ENCODE data around the gene CRABP1.
A peak's percentile ranks its signal among the peaks of the same experiment; 100 is the strongest.
"Not testable (repeated sequence)": the region's sequence is repeated elsewhere in the genome, so short reads cannot be mapped to it uniquely, and the experiment has no call there.

Gene CRABP1

DNA sequence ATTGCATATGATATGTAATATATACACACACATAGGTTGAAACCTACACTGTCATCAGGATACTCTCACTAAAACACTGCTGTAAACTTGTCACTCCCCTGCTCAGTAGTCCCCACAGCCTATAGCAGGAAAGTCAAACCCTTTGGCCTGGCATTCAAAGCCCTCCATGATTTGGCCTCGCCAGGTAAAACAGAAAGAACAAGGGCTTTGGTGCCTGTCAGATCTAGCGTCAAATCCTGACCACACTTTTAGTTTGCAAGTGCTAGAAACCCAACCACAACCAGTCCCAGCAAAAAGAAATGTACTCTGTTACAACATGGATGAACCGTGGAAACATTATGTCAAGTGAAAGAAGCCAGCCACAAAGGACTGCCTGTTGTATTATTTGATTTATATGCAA is 11.4 kb downstream of the CRABP1 start:
- no peak for DNase-seq

DNA sequence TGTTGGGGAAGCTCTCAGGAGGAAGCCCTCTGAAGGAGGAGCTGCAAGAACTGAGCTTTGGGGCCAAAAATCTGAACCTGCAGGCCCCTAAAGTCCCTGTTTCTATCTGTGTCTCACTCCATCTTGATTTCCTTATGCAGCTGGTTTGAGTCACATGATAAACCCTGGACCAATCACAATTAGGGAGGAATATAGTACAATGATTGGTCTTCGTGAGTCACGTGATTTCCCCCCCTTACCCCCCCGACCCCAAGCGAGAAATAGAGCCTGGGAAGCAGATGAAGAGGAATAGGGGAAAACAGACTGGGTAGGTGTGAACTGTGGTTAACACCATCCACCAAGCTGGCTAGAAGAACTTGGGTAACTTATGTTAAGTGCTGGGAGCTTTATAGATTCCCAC is 12.9 kb downstream of the CRABP1 start:
- no peak for DNase-seq

DNA sequence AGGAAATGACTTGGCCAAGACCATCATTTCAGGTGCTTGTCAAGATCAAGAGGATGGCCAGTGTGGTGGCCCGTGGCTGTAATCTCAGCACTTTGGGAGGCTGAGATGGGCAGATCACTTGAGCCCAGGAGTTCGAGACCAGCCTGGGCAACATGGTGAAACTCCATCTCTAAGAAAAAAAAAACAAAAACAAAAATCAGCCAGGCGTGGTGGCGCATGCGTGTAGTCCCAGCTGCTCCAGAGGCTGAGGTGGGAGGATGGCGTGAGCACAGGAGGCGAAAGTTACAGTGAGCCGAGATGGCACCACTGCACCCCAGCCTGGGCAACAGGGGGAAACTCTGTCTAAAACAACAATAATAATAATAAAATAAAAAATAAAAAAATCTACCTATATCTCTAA is 15.0 kb downstream of the CRABP1 start:
- no peak for DNase-seq

DNA sequence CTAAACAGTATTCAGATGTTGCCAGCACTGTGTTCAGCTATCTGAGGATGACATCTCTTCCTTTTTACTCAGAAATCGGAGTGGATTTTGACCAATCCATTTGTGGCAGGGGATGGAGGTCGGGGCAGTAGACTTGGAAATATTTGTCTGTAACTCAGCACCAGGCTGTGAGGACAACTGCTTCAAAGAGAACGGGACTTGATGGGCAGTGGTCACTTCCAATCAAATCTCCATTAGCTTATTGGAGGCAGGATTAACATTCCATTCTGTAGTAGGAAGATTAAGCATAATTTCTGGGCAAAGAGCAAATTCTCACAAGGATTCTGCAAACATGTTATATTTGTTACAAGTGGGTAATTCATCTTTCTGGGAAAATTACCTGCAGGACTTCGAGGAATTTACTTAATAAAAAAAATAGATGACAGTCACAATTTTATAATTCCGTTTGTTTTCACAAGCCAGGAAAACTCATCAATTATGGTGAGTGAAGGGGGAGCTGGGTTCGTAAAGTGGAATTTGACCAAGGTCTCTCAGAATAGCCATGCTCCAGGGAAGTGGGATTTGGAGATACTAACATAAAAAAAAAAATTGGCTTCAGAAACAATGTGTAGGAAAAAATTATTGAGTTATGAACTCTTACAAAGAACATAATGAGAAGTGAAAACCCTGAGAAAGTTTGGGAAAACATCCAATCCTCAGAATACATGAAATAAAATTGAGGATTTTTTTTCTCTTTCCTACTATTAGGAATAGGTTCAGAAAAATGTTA is 18.1 kb downstream of the CRABP1 start:
- no peak for DNase-seq

DNA sequence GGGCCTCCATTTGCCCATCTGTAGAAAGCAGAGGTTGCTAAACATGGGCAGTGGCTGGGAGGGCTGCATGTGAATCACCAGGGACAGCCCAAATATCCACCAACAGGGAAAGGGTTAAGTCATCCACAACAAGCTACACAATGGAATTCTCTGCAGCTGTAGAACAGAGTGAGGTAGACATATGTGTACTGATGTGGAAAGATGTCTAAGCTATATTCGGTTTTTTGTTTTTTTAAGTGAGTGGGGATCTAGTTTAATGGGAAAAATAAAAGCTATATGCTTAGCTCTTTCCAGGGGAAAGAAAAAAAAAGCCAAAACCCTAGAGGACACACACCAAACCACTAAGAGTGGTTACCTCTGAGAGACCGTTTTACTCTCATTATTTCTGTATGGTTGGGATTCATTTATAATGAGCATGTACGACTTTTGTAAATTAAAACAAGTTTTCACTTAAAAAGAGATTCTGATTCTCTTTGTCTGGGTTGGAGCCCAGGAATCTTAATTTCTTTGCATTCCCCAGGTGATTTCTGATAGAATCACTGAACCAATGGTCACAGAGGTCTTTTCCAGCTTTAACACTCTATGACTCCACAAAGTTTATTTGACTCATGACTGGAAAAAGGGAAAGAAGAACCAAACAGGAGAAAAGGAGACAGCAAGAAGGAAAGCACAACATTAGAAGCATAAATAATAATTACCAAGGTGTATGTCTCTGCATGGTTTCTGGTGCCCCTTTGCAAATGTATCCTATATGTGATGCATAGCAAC is 19.1 kb downstream of the CRABP1 start:
- no peak for DNase-seq

DNA sequence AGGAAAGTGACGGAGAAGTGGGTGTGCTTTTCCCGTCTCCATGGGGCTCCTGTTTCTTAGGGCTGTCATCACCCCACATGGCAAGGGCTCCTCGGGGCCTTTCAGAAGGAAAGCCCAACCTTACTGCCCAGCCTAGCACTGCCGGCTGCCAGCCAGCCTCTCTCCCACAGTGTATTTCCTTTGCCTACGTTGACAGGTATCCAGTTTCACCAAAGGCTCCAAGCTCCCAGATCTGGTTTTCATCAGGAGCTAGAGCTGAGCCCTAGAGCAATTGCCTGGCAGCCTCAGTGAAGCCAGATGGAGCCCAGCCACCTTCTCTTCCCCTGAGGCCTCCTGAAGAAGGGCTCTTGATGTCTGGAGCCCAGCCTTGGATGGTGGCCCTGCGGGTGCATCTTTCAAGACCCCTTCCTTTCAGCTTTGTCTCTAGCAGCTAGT is 20.2 kb downstream of the CRABP1 start:
- DNase-seq, result peak; percentile 68

DNA sequence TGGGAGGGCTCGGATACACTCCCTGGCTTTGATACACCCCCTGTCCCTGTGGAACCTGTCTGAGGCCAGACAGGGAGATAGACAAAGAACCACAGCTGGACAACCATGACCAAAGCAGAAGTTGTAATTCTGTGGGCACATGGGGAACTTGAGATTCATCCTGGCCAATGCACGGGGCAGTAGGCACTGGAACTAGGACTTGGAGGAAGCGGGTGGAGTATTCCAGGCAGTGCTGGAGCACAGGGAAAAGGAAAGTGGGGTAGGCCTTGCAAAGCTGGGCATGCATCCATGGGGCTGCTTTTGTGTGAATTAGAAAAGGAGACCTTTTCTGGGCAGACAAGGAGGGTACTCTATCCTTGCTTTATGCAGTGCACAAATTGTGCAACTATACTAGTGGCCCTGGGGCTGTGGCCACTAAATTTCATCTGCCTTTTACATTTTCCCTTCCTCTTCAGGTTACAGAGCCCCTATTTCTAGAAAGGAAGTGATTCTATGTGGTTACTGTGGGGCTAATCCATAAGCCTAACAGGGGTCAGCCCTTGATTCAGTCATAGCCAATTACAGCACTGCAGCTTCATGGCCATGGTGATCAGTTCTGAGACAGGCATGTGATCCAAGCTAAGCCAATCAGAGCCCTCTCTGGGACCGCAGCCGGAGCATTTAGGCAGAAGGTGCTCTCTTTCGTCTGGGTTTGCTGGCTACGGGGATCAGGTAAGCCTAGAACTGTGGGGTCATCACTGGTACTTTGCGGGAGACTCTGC is 21.0 kb downstream of the CRABP1 start:
- no peak for DNase-seq

DNA sequence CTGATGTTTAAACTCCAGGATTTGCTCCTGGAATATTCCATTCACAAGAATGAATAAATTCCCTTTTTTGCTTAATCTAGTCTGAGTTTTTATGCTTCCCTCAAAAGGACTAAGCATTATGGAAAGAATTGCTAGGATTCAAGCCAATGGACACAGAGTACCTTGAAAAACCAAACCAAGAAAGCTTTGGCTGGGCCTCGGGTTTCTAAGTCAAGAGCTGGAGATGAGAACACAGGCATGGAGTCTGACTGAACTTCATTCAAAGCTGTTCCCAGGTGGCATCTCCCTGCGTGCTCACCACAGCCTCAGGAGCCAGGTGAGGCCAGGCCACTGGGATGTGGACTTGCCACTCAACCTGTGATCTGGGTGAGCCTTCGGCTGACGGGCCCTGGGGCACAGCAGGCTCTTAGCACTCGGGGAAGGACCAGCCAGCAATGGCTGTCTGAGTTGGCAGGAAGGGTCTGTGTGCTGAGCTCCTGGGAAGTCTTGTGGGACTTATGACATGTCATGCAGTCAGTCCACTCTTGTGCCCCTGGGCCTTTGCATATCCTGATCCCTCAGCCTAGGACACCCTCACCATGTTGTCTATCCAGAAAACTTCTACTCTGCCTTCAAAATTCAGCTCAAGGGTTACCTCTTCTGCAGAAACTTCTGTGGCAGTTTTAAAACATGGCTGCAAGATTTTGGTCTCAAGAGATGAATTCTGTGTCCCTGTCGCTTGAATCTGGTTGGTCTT is 21.8 kb downstream of the CRABP1 start:
- DNase-seq, result no peak

DNA sequence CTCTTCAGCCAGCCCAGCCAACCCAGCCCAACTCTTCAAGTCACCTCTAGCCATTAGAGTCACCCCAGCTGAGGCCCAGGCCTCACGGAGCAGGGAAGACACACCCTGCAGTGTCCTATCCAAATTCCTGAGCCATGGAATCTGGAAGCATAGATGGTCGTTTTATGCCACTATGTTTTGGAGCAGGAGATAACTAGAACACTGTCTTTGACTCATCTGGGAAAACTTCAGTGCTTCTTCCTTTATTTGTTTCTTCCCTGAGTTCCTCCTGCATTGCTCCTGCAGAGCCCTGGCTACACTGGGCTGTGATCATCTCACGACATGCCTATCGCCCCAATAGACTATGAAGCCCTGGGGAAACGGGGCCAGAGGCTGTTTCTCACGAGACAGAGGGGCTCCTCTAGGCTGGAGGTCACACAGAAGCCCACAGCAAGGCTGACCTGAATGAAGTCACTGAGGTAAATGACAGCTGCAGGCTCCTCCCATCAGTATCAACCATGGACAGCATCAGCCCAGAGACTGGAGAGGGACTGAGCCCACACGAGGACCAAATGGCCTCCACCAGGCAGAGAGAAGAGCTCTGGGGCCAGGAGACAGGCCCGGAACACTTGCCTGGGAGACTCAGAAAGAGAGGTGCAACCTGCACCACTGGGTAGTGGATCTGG is 22.7 kb downstream of the CRABP1 start:
- no peak for DNase-seq

DNA sequence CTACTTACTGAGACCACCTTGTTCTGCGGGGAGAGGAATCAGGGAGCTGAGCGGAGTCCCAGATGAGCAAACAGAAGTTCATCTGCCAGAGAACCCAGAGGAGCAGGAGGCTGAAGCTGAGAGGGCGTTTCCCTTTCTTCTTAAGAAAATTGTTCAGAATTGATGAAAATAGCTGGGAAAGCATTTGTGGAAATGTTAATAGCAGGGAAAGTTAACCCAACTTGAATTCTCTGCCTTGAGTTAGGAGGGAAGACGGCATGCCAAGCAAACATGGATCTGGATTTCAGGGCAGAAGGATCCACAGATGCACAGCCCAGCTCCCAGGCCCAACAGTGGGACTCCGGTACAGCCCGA is 23.2 kb downstream of the CRABP1 start:
- no peak for DNase-seq

DNA sequence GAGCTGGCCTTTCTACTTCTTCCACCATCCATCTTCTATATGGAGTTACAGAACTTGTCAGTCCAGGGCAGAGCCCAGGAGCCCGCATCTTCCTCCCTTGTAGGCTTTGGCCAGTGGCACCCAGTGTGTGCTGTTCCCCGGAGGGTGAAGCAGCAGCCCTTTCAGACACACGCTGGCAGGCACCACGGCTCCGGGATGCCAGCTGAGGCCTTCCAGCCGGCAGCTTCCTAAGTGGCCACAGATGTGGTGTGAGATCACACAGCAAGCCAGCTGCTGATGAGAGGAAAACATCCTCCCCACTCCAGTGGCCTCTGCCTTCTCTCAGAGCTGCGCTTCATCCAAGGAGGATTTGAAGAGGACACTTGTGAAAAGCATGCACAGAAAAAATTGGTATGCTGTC is 24.1 kb downstream of the CRABP1 start:
- no peak for DNase-seq

DNA sequence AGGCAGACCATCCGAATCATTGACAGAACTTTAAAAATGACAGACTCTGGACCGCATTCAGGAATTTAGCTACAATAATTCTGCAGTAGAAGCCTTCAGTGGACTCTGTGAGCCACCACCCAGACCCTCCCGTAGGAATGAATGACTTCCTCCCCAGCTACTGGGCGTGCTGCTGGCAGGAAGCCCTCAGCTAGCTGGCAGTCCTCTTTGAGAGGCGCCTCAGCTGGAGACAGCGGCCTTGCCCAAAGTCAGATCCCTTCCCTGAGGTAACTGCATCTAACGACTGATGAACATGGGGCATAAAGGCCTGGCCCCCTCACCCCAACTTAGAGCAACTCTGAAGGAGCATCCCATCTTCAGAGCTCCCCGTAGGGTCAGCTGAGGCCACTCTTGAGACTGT is 25.8 kb downstream of the CRABP1 start:
- DNase-seq, result no peak

DNA sequence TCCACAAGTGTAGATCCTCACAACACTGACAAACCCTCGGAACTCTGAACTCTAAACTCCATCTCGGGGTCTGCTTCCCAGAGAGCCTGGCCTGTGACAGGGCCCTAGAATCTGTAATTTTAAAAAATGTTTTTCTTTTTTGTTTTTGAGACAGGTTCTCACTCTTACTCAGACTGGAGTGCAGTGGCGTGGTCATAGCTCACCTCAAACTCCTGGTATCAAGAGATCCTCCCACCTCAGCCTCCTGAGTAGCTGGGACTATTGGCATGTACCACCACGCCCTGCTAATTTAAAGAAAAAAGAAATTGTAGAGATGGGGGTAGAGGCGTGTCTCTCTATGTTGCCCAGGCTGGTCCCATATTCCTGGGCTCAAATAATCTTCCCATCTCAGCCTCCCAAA is 26.2 kb downstream of the CRABP1 start:
- no peak for DNase-seq

DNA sequence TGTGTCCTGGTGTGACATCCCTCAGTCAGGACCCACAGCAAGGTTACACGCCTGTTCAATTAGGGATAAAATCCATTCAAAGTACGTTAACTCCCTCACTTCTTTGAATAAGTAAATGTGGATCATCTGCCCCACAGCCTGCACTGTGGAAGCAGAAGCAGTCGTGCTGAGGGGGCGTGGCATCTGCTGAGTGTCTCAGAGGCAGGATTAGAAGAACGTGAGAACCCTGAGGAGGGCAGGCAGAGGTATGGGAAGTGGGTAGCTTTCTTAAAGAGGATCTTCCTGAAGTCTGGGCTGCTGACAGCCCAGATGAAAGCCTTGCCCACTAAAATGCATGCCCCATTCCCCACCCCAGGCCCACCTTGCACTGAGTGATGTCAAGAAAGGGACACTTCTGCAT is 28.5 kb downstream of the CRABP1 start:
- DNase-seq, result no peak

DNA sequence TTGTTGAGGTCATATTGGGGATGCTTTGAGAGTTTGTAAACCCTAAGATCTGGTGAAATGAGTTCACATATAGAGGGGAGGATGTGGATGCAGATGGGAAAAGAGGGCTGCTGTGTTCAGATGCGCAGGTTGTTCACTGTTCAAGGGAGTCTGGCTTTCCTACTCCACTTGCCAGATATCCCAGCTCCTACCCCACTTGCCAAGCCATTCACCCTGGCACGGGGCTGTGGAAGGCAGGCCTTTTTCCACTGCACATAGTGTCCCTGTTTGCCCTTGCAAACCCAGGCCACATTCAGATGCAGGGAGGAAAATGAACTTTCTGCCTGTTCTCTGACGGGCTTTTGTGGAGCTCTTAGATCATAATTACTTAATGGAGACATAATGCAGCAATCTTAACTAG is 29.0 kb downstream of the CRABP1 start:
- no peak for DNase-seq

DNA sequence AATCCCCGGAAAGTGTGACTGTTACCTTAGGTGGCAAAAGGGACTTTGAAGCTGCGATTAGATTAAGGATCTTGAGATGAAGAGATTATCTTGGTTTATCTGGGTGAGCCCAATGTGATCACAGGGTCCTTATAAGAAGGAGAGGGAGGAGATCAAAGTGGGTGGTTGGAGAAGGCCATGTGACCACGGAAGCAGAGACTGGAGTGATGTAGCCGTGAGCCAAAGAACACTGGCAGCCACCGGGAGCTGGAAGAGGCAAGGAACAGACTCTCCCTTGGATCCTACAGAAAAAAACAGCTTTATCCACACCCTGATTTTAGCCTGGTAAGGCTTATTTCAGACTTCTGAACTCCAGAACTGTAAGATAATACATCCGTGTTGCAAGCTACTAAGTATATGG is 29.9 kb downstream of the CRABP1 start:
- no peak for DNase-seq

DNA sequence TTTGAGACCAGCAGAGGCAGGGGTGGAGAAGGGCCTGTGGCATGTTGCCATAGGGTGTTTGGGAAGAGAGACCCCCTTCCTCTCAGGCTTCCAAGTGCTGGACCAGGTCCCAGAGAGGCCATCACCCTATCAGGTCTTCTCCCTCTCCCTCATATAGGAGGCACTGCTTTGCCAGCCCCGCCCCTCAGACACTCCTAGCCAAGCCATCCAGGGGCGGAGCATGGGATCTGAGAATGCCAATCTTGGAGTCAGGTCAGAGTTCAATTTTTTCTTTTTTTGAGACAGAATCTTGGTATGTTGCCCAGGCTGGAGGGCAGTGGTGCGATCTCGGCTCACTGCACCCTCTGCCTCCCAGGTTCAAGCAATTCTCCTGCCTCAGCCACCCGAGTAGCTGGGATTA is 32.7 kb downstream of the CRABP1 start:
- no peak for DNase-seq

DNA sequence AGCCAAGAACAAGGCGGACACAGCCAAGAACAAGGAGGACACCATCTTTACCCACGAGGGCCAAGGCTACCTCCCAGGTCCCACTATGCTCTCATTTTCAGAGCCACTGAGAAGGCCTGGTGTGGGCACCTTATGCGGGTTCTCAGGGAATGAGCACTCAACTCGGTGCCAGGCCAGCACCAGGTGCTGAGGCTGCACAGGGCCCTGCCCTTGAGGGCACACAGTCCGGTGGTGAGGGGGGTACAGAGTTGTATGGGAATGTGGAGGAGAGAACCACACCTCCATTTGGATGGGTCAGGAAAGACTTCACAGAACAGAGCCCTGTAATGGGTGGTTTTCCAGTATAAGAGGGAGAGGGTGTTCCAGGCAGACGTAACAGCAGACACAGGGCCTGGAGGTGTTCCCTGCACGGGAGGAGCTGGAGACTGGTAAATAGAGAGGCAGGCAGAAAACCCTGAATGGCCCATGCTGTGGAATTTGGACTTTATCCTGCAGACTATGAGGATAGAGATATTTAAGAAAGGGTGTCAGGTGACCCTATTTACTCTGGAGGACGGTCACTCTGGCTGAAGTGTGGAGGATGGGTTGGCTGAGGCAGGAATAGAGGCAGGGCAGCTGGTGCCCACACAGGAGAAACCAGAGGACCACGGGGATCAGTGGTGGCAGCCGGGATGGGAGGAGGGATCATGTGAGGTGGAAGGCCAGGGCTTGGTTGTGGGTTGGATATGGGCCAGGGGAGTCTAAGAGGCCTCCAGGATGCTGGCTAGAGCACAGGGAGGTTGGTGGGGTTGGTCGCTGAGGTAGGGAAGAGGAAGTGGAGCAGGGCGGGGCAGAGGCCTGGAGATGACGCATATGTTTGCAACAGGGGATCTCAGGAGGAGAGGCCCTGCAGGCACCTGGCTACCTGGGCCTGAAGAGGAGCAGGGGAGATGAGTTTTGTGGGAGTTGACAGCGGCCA is 34.6 kb downstream of the CRABP1 start:
- no peak for DNase-seq

DNA sequence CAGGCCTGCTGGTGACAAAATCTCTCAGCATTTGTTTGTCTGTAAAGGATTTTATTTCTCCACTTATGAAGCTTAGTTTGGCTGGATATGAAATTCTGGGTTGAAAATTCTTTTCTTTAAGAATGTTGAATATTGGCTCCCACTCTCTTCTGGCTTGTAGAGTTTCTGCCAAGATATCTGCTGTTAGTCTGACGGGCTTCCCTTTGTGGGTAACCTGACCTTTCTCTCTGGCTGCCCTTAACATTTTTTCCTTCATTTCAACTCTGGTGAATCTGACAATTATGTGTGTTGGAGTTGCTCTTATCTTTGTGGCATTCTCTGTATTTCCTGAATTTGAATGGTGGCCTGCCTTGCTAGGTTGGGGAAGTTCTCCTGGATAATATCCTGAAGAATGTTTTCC is 40.0 kb downstream of the CRABP1 start:
- not testable (repeated sequence) for DNase-seq

DNA sequence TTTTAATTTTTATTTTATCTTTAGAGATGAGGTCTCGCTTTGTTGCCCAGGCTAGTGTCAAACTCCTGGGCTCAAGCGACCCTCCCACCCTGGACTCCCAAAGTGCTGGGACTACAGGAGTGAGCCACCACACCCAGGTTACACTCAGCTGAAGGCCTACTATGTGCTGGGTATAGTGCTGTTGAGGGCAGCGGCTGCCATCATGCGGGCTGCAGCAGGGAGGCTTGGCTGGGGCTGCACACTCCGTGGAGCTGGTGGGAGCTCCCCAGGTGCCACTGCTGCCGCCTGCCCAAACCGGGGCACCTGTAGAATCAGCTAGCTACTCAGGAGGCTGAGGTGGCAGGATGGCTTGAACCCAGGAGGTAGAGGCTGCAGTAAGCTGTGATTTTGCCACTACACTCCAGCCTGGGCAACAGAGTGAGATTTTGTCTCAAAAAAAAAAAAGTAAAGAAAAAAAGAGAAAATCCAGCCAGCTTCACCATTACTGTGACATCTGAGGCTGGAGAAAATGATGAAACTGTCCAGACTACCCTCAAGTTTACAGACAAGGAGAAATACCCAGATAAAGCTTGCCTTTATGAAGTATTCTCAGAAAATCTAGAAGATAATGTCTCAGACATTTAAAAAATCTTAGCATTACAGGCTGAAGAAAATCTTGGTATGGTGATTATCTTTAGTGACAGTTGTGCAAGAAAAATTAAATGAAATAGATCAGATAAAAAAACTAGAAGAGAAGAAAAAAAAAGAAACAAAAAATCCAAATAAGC is 42.1 kb downstream of the CRABP1 start:
- no peak for DNase-seq

DNA sequence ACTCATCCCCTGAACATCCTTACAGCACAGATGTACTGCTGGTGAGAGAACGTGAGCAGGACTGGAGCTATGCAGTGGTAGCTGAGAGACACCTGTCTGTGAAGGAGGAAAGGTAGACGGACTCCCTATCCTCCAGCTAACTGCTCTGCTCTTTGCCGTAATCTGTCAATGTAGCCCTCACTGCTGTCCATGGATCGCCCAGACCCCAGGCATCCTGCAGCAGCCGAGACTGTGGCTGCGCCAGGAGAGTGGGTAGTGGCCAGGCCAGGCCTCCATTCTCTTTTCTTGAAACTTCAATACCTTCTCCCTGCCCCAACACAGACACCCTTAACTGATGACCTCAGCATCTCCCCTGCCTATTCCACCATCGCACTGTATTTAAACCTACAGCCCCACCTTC is 44.5 kb downstream of the CRABP1 start:
- no peak for DNase-seq

All from NCI-H1092 treated with DMSO at 0.1 percent for 48 hours (cell line).